ENCODE data around the gene BRD1.
A peak's percentile ranks its signal among the peaks of the same experiment; 100 is the strongest.
"Not testable (repeated sequence)": the region's sequence is repeated elsewhere in the genome, so short reads cannot be mapped to it uniquely, and the experiment has no call there.

The BRD1 gene

DNA sequence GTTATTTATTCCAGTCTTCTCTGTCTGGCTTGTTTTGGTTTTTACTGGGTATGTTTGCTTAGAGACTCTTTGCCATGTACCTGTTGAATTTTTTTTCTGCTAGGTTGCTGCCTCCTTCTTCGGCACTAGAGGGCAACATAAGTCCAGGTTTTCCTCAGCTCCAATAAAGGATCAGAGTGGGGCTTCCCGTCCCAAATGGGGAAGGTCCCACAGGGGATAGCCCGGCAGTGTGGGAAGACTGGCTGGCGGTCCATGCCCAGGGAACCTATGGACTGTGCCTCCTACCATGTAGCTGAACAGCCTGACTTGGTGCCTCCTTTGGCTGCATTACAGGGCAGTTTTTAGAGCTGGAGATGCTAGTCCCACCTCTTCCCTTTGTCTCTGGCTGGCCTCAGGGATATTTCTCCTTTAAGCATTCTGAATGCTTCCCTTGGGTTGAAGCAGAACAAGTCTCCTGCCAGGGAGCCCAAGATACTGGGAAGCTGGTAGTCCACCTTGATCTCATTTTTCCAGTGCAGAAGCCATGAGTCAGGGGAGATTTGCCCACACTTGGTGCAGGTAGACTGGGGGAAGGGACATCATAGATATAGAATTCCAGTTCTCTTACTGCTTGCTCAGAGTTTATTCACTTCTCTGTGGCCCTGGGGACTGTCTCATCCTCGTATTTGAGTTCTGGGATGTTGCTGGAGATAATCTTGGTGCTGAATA is 60.2 kb downstream of the BRD1 start:
- no peak for DNase-seq

DNA sequence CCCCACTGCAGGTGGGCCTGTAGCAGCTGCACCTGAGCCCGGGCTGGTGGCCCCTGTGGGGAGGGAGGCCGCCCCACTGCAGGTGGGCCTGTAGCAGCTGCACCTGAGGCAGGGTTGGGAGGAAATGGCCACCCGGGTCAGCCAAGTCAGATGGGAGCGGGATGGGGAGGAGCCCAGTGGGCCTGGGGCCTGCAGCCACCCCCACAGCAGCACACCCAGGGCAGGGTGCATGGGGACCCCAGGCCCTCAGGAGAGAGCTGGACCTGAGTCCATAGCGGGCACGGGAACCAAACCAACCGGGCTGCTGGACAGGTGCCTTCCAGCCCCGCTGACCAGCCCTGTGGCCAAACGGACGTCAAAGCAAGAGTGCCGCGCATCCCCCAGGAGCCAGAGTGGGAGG is 61.7 kb downstream of the BRD1 start:
- no peak for DNase-seq

DNA sequence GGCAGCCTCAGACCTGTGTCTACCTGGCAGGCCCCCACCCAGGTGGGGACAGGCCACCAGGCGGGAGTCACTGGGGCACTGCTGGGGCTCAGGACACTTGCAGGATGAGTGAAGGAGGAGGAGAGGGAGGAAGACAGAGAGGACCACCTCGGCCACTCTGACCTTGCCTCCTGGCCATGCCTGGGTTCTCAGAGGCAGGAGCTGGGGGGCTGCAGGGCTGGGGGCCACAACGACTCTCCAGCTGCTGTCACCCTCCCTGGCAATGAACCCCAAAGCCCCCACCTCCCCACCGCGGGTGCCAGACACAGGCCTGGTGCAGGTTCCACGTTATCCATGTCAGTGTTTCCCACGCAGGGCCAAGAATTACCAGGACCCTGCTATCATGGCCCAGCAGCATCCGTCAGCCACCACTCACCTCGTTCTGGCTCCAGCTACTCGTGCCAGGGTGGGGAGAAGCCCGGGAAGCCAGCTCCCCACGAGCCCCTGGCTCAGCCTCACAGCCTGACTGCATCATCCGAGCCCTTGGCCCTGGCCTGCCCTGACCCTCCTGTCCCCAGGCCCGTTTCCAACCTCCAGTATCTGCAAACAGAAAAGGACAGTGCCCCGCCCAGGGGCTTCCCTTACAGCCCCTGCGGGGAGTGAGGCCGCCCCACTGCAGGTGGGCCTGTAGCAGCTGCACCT is 62.4 kb downstream of the BRD1 start:
- no peak for DNase-seq

DNA sequence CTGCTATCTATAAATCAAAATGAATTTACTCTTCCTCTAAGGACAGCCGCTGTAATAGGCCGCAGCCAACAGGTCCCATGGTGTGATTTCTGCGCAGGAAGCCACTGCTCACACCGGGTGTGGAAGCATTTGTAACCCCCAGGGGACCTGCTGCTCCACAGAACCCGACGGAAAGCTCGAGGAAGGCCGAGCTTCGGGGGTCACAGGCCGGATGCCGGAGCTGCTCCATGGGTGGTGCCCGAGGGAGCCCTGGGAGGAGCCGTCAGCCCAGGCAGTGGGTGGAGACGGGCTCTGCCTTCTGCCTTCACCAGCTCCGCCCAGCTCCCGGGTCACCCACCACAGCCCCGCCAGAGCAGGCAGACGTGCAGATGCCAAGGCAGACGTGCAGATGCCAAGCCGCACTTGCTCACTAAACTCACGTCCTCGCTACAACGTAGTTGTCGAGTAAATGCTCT is 63.5 kb downstream of the BRD1 start:
- no peak for DNase-seq

DNA sequence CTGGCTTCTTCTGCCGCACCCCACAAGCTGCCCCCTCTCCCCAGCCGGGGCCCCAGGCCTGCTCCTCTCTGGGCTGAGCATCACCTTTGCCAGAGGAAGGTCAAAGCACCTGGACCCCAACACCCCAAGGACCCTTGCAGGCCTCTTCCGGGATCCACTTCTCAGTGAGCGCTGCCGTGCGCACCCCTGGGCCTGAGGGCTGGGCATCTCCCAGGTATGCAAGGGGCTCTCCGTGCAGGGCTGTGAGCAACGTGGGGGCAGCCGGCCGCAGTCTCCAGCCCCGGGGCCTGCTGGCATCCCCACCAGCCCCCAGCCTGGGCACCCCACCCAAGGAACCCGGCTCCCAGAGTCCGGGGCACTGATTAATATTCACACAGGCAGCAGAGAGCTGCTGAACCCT is 64.0 kb downstream of the BRD1 start:
- no peak for DNase-seq

DNA sequence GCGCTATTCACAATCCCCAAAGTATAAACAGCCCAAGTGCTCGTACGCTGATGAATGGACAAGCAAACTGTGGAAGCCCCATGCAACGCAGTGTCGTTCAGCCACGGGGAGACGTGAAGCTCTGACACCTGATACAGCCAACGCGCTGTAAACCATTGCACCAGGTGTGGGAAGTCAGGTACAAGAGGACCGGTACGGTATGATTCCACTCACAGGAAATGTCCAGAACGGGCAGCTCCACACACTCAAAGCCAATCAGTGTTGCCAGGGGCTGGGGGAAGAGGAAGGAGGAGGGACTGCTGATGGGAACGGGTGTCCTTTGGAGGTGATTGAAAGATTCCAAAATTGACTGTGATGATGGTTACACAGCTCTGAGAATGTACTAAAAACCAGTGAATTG is 64.5 kb downstream of the BRD1 start:
- DNase-seq = no peak

DNA sequence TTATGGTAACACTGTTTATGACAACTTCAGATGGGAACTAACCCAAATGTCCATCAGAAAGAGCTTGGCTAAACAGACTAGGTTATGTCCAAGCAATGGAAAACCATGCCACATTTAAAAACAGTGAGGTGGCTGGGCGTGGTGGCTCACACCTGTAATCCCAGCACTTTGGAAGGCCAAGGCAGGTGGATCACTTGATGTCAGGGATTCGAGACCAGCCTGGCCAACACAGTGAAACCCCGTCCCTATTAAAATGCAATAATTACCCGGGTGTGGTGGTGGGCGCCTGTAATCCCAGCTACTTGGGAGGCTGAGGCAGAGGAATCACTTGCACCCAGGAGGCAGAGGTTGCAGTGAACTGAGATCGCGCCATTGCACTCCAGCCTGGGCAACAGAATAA is 65.1 kb downstream of the BRD1 start:
- DNase-seq = not testable (repeated sequence)

DNA sequence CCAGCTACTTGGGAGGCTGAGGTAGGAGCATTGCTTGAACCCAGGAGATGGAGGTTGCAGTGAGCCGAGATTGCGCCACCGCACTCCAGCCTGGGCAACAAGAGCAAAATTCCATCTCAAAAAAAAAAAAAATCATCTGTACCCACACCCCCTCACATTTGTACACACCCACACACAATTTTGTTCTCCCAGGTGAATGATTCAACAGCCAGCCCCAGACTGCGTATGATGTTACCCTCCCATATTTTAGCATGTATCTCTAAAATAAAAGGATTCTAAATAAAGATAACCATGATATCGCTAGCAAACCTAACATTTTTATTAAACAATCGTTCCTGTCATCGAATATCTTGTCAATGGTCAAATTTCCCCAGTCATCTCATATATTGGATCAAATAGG is 65.8 kb downstream of the BRD1 start:
- DNase-seq = no peak

DNA sequence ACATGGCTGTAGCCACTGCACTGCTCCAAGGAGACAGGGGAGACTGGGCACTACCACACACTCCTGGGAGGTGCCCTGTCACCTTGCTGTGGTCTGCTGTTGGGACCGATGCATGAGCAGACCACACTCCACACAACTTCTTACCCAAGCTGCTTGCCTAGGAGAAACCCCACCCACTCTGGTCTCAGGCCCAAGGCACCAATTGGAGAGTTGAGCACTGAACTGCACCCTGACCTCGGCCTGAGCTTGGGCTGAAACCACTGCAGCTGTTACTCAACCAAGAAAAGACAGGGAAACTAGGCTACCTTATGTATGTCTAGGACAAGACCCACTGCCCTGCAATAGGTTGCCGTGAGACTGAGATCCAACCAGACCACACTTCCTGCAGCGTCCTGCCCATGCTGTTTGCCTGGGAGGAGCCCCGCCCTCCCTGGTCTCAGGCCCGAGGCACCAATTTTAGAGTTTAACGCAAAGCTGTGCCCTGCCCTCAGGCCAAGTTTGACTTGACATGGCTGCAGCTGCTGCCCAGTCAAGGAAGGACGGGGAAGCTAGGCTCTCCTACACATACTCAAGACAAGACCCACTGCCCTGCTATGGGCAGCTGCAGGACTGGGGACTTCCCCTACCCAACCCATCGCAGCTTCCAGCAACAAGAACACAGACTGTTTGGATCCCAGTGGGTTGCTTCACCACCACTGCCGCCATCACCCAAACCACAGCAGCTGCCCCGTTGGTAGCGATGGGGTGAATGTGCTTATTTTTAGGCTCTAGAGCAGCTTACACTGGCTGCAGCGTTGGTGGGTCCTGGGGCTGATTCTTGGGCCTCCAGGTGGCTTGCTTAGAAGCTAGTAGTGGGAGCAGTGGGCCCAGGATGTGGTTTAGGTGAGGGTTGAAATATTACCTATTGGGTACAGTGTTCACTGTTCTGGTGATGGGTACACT is 66.8 kb downstream of the BRD1 start:
- no peak for DNase-seq

DNA sequence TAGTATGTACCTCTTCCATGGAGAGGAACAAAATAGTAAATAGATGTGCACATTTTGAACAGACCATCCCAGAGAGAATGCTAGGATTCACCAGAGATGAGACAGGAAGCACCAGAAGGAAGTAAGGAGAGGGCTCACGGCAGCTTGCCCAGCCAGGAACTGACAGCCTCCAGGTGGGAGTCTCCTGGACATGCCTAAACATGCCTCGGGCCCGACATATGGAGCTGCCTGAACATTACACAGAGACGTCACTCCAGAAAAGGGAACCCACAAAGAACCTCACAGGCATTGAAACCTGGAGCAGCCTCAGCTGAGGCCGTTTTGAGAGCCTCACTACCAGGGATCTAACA is 67.4 kb downstream of the BRD1 start:
- DNase-seq = no peak

DNA sequence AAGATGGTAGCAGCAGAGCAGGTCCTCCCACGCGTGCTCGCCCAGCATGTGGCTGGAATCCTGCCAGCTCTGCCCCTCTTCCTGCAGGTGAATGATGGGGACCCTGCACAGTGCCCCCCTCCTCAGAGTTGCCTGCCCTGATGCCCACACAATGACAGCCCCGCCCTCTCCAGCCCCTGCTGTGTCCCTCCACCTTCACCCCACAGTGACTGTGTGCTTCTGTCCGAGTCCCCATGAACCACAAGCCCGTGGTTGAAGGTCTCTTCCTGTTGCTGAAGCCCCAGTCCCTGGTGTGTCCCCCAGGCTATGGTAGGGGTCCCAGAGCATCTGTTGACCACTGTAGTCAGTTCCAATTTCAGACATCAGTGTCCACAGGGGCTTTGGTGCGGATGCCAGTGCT is 71.0 kb downstream of the BRD1 start:
- no peak for DNase-seq

DNA sequence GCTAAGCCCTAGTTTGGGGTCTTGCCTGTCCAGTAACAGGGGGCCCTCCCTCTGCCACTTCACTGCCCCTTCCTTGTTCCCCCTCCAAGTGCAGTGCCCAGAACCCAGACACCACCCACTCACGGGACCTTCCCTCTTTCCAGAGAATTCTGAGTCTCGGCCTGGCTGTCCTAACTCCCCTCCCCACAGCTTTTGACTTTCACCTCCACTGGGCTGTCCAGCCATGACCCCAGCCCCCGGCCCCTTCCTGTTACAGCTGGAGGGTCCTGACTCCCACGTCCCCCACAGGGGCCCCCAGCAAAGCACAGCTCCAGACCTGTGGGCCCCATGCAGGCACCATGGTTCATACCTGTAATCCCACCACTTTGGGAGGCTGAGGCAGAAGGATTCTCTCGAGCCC is 71.5 kb downstream of the BRD1 start:
- DNase-seq = no peak

DNA sequence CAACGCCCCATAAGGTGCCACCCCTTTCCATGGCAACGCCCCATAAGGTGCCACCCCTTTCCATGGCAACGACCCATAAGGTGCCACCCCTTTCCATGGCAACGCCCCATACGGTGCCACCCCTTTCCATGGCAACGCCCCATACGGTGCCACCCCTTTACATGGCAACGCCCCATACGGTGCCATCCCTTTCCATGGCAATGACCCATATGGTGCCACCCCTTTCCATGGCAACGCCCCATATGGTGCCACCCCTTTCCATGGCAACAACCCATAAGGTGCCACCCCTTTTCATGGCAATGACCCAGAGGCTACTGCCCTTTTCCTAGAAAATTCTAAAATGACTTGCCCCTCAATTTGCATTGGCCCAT is 72.1 kb downstream of the BRD1 start:
- no peak for DNase-seq

DNA sequence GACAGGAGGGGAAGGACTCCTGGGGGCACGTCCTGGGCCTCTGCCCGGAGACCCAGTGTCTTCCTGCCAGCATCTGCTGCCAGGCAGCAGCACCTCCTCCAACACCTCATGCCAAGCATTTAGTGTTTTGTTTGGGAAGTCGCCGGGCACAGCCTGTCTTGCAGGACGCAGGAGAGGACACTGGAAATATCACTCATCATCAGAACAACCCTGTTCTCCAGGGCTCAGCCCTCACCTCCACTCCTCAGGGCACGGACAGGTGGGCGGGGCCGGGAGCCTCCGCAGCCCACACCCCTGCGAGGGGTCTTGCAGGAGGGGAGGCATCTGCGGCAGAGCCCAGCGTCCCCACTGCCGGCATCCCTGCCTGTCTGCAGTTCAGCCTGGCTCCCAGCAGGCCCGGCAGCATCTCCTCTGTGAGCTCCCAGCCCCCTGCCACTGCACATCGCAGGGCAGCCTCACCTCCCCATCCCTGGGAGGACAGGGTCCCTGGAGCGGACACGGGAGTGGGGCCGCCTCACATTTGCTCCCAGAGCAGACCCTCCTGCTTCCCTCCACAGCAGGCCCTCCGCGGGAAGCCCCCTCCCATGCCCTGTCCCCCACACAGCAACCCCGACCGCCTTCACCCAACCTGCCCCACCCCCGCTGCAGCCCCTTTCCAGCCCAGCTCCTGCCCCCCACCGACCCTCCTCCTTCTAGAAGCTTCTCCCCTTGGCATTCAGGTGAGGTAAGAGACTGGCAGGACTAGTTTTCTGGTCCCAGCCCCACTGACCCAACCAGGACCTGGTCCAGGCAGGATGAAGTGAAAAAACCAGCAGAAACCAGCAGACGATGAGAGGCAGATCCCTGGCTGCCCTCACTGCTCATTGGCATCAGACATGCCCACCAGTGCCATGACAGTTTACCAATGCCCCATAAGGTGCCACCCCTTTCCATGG is 72.7 kb downstream of the BRD1 start:
- no peak for DNase-seq

DNA sequence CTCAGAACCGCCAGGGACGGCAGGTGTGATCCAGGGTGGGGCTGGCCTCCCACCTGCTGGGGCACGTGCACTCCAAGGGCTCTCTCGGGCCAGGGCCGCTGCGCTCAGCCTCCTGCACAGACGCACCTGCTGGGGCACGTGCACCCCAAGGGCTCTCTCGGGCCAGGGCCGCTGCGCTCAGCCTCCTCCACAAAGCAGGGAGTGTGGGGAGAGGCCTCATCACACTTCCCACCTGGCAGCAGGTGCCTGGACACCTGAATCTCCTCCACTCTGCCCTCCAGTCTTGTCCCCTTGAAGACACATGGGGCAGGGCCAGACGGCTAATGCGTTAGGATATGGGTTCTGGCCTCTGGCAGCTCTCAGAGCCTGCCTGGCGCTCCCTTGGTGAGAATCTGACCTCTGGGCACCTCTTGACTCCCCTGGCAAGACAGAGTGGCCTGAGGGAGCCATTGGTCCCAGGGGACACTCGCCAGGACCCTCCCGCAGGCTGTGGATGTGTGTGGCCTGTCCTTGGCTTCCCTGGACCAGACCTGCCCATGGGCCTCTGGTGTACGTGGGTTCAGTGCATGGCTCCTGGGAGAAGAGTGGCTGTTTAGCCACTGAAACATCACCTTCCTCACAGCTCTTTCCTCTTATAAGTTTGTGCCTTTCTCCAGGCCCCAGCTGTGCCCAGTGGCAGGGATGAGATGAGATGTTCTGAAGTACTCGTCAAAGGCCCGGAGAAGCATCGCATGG is 73.5 kb downstream of the BRD1 start:
- peak; percentile 16 for DNase-seq

DNA sequence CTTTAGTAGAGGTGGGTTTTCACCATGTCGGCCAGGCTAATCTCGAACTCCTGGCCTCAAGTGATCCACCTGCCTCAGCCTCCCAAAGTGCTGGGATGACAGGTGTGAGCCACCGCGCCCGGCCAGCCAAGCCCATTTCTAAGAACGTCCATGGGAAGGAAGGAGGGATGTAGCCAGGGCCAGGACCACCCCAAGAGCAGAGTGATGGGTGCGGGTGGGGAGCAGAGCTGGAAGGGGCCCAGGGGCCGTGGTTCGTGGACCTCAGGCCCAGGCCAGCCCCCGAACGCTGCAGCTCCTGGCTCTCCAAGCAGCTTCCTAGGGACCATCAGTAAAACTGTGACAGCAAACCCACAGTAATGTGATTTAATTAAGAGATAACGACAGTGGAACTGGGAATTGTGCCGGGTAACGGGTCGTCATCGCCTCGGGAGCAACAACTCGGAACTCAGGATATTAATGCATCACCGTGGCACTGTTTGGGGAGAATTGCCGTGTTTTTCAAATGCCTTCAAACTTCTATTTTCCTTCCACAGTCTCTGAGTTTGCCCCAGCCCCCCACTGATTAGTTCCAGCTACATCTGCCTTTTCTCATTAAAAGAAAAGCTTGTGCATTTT is 74.3 kb downstream of the BRD1 start:
- DNase-seq = no peak

DNA sequence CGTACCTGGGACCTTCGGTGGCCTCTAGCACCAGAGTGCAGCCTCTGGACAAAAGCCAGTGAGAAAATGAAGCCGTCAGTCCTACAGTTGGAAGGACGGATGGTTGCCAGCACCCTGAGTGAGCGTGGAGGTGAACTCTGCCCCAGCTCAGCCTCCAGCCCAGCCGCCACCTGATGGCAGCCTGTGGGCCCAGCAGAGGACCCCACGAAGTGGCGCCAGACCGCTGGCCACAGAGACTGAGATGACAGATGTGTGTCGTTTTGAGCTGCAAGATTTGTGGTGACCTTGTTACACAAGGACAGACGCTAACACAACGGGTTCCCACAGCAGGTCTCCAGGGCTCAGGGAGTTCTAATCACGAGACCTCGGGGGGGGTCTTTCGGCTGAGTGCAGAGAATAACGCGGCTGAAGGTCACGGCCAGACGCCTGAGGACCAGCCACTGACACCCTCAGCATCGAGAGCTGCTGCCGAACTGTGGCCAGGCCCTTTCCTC is 75.0 kb downstream of the BRD1 start:
- no peak for DNase-seq

DNA sequence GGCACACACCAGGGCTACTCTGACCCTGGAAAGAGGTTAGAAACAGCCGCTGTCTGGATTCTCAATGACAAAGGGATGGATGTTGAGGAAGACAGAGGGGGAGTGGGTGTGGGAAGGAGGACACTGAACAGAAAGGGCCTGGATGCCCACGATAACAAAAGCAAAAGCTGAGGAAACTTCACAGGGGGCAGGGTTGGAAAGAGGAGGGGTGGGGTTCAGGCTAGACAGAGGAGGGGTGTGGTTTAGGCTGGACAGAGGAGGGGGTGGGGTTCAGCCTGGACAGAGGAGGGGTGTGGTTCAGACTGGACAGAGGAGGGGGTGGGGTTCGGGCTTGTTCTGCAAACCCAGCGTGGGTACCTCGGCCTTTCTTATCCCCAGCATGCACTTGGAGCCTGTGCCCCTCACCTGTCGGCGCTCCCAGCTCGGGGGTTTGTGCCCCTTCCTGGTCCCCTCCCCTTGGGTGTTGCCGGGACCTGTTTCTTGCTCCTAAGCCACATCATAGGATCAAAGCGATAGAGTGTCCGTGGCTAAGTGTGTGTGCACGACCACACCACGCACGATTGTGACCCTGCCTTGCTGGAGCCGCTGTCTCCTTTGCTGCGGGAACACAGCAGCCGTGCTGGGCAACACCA is 75.6 kb downstream of the BRD1 start:
- no peak for DNase-seq

DNA sequence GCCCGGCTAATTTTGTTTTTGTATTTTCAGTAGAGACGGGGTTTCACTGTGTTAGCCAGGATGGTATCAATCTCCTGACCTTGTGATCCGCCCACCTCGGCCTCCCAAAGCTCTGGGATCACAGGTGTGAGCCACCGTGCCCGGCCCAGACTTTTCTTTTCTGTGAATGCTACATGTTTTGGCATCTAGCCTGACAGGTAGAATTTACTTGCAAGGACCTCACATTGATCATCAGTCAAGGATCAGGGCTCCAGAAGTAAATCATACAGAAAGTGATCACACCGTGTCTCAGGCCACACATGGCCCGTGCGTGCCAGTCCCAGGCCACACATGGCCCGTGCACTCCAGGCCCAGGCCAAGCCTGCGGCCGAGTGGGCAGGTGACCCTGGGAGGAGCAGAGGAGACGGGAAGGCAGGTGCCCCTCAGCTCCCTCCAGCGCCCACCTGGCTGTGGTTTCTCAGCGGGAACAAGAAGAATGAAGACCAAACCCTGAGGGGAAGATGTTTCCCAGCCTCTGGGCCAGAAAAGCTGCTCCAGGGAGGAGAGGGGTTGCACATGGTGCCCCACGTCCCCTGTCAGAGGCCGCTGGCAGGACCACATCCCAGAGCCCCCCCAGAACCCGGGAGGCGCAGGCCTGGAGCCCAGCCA is 76.2 kb downstream of the BRD1 start:
- no peak for DNase-seq

DNA sequence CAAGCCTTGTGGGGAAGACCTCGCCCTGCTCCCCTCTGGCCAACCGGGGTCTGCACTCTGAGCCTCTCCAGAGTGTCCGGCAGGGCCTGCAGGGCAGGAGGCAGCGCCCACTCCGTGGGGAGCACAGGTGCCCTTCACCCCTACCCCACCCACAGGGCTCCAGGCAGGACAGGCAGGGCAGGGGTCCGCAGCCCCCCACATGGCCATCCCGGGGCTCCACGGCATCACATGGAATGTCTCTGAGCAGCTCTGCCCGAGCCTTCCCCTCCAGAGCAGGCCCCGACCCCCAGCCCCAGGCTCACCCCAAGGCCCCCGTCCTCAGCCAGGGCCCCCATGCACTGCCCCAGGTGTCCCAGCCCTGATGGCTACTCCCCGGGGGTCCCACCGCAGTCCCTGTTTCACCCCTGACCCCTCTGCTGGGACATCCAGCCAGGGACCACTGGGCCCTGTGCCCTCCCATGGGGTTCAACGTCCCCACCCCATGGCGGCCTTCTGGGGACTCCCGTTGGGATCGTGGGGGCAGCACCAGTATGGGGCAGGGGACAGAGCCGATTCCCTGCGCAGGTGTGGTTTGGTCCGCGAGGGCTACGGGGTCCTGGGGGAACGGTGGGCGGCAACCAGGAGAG is 77.7 kb downstream of the BRD1 start:
- DNase-seq = no peak
